ENCODE measurements around the gene EQTN.
A peak's percentile ranks its signal among the peaks of the same experiment; 100 is the strongest.
"Not testable (repeated sequence)": the region's sequence is repeated elsewhere in the genome, so short reads cannot be mapped to it uniquely, and the experiment has no call there.

Gene EQTN

GRCh38 chr9:27292659-27293405 is 4.1 kb downstream of the EQTN start:
- DNase-seq, result no peak

DNA sequence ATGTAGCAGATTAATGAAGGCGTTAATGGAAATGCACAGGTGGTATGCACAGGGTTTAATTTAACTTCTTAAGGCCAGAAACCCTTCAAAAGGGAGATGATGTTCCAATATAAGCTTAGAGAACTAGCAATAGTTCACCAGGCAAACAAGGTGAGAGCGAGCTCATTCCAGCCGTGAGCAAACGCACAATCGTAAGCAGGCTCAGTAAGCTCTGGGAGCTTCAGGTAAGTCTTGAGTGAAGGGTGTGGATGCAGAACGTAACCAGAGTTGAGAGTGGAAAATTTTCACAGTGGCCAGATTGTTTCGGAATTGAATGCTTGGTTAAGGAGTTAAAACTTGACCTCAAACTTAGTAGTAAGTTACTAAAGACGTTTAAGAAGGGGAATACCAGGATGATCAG is 5.7 kb downstream of the EQTN start:
- DNase-seq, result no peak

- DNase-seq, result no peak
Observed at GRCh38 chr9:27282269-27282668, 14.7 kb downstream of the EQTN start.

- DNase-seq, result no peak
Observed at GRCh38 chr9:27280860-27281259, 16.1 kb downstream of the EQTN start.

- DNase-seq, result no peak
Observed at GRCh38 chr9:27280249-27280648, 16.7 kb downstream of the EQTN start.

GRCh38 chr9:27279611-27280010 is 17.3 kb downstream of the EQTN start:
- no peak for DNase-seq

DNA sequence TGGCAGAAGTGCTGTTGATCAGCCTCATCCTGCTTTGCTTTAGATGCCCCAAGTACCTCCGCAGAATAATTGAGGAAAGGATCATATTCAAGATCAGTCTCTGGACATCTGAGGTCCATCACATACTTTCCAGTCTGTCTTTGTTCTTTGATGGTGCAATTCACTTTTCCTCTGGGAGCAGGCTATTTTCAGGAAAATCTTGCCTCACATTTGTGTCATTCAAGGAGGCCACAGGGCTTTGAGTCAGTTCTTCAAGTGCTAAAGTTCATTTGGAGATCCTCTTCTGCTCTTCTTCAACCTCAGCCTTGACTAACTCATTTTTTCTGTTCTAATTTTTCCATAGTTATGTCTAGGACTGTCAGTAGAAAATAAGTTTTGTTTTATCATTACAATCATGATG is 18.6 kb downstream of the EQTN start:
- DNase-seq, result no peak

- no peak for DNase-seq
Observed at GRCh38 chr9:27276193-27277030, 20.5 kb downstream of the EQTN start.

DNA sequence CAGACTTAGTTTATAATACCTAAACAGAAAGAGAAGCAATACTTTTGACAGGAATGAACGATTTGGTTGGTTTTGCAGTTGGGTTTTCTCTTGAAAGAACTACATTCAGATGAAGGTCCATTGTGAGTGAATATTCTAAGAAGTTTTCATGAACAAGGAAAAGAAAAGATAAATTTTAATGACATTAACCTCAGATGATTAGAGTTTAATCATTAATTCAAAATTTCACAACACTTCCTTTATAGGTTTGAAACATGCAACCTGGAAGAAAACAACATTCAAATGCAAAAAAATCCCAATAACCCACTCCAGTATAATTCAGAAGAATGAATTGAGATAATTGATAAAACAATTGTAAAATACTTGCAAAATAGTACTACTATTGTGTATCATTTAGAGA is 23.8 kb downstream of the EQTN start:
- DNase-seq, result no peak

- DNase-seq, result no peak
Observed at GRCh38 chr9:27272103-27272502, 24.8 kb downstream of the EQTN start.

DNA sequence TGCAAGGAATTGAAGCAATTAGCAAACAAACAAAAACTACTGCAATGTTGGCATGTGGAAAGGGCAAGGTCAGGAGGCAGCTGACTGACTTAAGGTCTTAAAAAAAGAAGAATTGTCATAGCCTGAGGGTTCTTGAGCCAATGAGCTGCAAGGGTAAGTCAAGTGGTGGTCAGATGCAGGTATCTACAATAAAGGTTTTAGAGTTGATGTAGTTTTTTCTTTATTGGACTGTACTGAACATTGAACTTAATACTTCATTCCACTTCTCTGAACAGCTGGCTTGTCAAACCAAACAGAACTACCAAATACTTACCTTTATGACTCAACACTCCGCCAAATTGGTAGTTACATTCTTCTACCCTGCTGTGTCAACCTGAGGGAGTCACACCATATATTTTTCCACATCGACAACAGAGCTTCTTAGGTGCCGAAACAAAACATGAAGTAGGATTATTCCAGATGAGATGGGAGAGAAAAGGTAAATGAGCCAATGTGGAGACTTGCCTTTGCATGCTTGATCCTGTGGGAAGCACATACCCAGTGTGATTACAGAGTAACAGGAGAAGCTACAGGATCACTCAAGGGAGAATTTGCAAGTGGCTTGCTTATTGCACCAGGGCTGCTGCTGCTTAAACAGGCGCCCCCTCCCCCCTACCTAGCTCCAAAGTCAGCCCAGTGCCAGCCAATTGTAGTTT is 35.3 kb downstream of the EQTN start:
- DNase-seq, result no peak

- DNase-seq, result no peak
Observed at GRCh38 chr9:27260789-27261516, 36.0 kb downstream of the EQTN start.

DNA sequence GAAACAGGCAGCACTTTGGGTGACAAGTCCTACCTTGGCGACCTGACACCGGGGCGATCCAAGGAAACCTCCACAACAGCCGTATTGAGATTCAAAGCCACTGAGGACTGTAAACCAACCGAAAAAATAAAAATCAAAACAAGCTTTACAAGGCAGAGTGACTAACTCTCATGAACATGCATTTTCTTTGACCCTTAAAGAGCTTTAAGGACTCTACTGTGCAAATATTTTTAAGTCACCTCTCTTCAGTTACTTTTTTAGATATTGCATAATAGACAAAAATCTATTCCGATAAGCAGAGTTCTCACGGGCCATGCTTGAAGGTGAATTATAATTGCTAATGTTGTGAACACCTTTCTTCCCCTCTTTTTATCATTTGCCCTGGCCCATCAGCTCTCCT is 38.3 kb downstream of the EQTN start:
- no peak for DNase-seq

DNA sequence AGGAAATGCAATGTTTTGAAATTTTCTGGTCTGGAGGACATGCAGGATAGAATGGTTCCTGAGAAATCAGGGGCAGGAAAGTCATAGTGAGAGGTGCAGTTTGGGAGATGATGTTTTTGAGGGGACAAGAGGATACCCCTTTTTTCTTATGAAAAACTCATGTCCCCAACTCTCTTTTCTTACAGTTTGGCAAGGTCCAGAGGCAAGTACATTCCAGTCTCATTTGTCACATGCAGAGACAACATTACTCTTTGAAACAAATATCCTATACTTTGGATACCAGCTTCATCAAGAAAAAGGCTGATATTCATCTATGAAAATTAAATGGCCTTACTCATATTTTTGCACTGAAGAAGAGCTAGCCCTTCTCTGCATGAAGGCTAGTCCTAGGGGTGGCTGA is 48.2 kb downstream of the EQTN start:
- DNase-seq, result no peak

- peak; percentile 43 for DNase-seq
Observed at GRCh38 chr9:27247756-27248155, 49.2 kb downstream of the EQTN start.

DNA sequence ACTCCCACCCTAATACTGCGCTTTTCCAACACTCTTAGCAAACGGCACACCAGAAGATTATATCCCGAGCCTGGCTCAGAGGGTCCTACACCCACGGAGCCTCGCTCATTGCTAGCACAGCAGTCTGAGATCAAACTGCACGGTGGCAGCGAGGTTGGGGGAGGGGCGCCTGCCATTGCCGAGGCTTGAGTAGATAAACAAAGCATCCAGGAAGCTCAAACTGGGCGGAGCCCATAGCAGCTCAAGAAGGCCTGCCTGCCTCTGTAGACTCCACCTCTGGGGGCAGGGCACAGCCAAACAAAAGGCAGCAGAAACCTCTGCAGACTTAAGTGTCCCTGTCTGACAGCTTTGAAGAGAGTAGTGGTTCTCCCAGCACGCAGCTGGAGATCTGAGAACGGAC is 57.3 kb downstream of the EQTN start:
- DNase-seq, result not testable (repeated sequence)
